DMS114 treated with DMSO at 0.1 percent for 48 hours (cell line): ENCODE data around the gene LDHAL6A.

Experiments used
- DNase-seq: peaks from one replicate; lab custom pipeline; 2025; ENCODE audit not compliant: unreplicated experiment; lab: John Stamatoyannopoulos, UW

The LDHAL6A gene

GRCh38 chr11:18490319-18490718, 34.7 kb downstream of the LDHAL6A start:
- no peak for DNase-seq

GRCh38 chr11:18490736-18491485, 35.3 kb downstream of the LDHAL6A start:
- no peak for DNase-seq

GRCh38 chr11:18491924-18492323, 36.3 kb downstream of the LDHAL6A start:
- DNase-seq, result no peak

GRCh38 chr11:18492888-18493287, 37.2 kb downstream of the LDHAL6A start:
- DNase-seq, result no peak

- DNase-seq, result no peak
Observed at GRCh38 chr11:18493310-18493709, 37.7 kb downstream of the LDHAL6A start.

- no peak for DNase-seq
Observed at GRCh38 chr11:18495271-18495670, 39.6 kb downstream of the LDHAL6A start.

GRCh38 chr11:18495703-18496102, 40.0 kb downstream of the LDHAL6A start:
- no peak for DNase-seq

GRCh38 chr11:18498039-18498438, 42.4 kb downstream of the LDHAL6A start:
- no peak for DNase-seq

GRCh38 chr11:18501629-18502028, 46.0 kb downstream of the LDHAL6A start:
- DNase-seq, result no peak

- DNase-seq, result no peak
Observed at GRCh38 chr11:18502352-18502751, 46.7 kb downstream of the LDHAL6A start.

- no peak for DNase-seq
Observed at GRCh38 chr11:18521122-18521521, 65.5 kb downstream of the LDHAL6A start.

- DNase-seq, result no peak
Observed at GRCh38 chr11:18522388-18522787, 66.7 kb downstream of the LDHAL6A start.

GRCh38 chr11:18523084-18523483, 67.4 kb downstream of the LDHAL6A start:
- no peak for DNase-seq

GRCh38 chr11:18524248-18524647, 68.6 kb downstream of the LDHAL6A start:
- DNase-seq, result no peak

GRCh38 chr11:18526130-18526520, 70.5 kb downstream of the LDHAL6A start:
- peak; percentile 14 for DNase-seq

GRCh38 chr11:18526521-18527296, 71.1 kb downstream of the LDHAL6A start, which contains the start of gene TSG101:
Gene TSG101 (minus strand): TSS chr11:18526942. CDS start chr11:18526816, 126 bp downstream.
- peak; percentile 84 for DNase-seq

- DNase-seq, result no peak
Observed at GRCh38 chr11:18527512-18527911, 71.9 kb downstream of the LDHAL6A start.
